Thymus (tissue), 14 donors: ENCODE results near the gene SAMD4B. TPM values are rescaled to one million over a fixed set of nuclear protein-coding genes. Genes with fewer than 3 reads are reported as not detected.
A peak's percentile ranks its signal among the peaks of the same experiment; 100 is the strongest.

ENCODE experiments used
- DNase-seq, 9 donors: peaks; one replicate each; pipeline ENCODE4 v3.0.0-alpha.2; 2013; ENCODE audit warnings: low spot score in 9 of 9, low read depth in 6 of 9, missing footprints in 1 of 9
- H3K27ac ChIP-seq, 2 donors: one replicate each; pipeline ENCODE4 v1.5.1; 2013; ENCODE audit warnings: control low read depth in 1 of 2, low read depth in 1 of 2, low read length in 1 of 2, mild to moderate bottlenecking in 1 of 2, moderate library complexity in 1 of 2
- H3K27me3 ChIP-seq, 2 donors: one replicate each; pipeline ENCODE4 v1.5.1; 2013; ENCODE audit warnings: low read length in 1 of 2; ENCODE audit not compliant: control insufficient read depth in 2 of 2, insufficient read depth in 1 of 2
- H3K36me3 ChIP-seq, 2 donors: one replicate each; pipeline ENCODE4 v1.5.1; 2013; ENCODE audit warnings: low read length in 1 of 2, mild to moderate bottlenecking in 1 of 2, moderate library complexity in 1 of 2; ENCODE audit not compliant: control insufficient read depth in 2 of 2, insufficient read depth in 2 of 2
- H3K4me1 ChIP-seq, 2 donors: one replicate each; pipeline ENCODE4 v1.5.1; 2013; ENCODE audit warnings: low read length in 2 of 2; ENCODE audit not compliant: control insufficient read depth in 2 of 2, insufficient read depth in 2 of 2
- H3K4me3 ChIP-seq, 2 donors: one replicate each; pipeline ENCODE4 v1.5.1; 2013; ENCODE audit warnings: low read length in 2 of 2, control low read depth in 1 of 2, mild to moderate bottlenecking in 1 of 2
- H3K9me3 ChIP-seq, 2 donors: one replicate each; pipeline ENCODE4 v1.5.1; 2013; ENCODE audit warnings: low read length in 1 of 2, mild to moderate bottlenecking in 1 of 2; ENCODE audit not compliant: control insufficient read depth in 2 of 2, insufficient read depth in 1 of 2
- WGBS: extraction: QIAGEN DNeasy Blood & Tissue Kit; methylation state at CpG from one replicate; pipeline ENCODE4 v1.1.7; 2013; 5-methylcytosine and 5-hydroxymethylcytosine counted together
- long read RNA-seq, 10 donors: transcript quantifications; one replicate each; lab custom pipeline, GENCODE V29; 2026
- polyA plus RNA-seq: library from polyadenylated mRNA; stranded (reverse); fragments of 200-250 nt; gene quantifications from one replicate; pipeline ENCODE4 v1.2.3, GENCODE V29; 2013
- total RNA-seq: library from RNA; stranded (reverse); fragments of 120-200 nt; gene quantifications from one replicate; pipeline ENCODE4 v1.2.4, GENCODE V29; 2013
- donor health status: healthy.

The SAMD4B gene
- 11.7 TPM for total RNA-seq
- 64.9 TPM for polyA plus RNA-seq
- long read RNA-seq, donor 1, partial matches to known transcripts = 0 of 4 reads
- long read RNA-seq, donor 1, other reads (novel, unspliced or antisense) = 0 of 4 reads
- long read RNA-seq, donor 2, transcript SAMD4B-211 (1 exons, 2,690 nt) = major isoform, 12 of 27 reads
- long read RNA-seq, donor 2, transcript SAMD4B-204 (1 exons, 578 nt) = major isoform, 12 of 27 reads
- long read RNA-seq, donor 2, partial matches to known transcripts = 0 of 27 reads
- long read RNA-seq, donor 2, other reads (novel, unspliced or antisense) = 0 of 27 reads
- long read RNA-seq, donor 3, transcript SAMD4B-204 (1 exons, 578 nt) = major isoform, 6 of 10 reads
- long read RNA-seq, donor 3, partial matches to known transcripts = 0 of 10 reads
- long read RNA-seq, donor 3, other reads (novel, unspliced or antisense) = 0 of 10 reads
- long read RNA-seq, donor 4, transcript SAMD4B-204 (1 exons, 578 nt) = major isoform, 10 of 13 reads
- long read RNA-seq, donor 4, partial matches to known transcripts = 0 of 13 reads
- long read RNA-seq, donor 4, other reads (novel, unspliced or antisense) = 0 of 13 reads
- long read RNA-seq, donor 5, transcript SAMD4B-204 (1 exons, 578 nt) = major isoform, 9 of 7,607 reads
- long read RNA-seq, donor 5, partial matches to known transcripts = 6,975 of 7,607 reads
- long read RNA-seq, donor 5, other reads (novel, unspliced or antisense) = 621 of 7,607 reads
- long read RNA-seq, donor 6, transcript SAMD4B-204 (1 exons, 578 nt) = major isoform, 7 of 12 reads
- long read RNA-seq, donor 6, partial matches to known transcripts = 0 of 12 reads
- long read RNA-seq, donor 6, other reads (novel, unspliced or antisense) = 0 of 12 reads
- long read RNA-seq, donor 7, transcript SAMD4B-204 (1 exons, 578 nt) = major isoform, 8 of 24 reads
- long read RNA-seq, donor 7, partial matches to known transcripts = 7 of 24 reads
- long read RNA-seq, donor 7, other reads (novel, unspliced or antisense) = 7 of 24 reads
- long read RNA-seq, donor 8, partial matches to known transcripts = 0 of 3 reads
- long read RNA-seq, donor 8, other reads (novel, unspliced or antisense) = 0 of 3 reads
- long read RNA-seq, donor 9, transcript SAMD4B-204 (1 exons, 578 nt) = major isoform, 6 of 2,770 reads
- long read RNA-seq, donor 9, partial matches to known transcripts = 2,546 of 2,770 reads
- long read RNA-seq, donor 9, other reads (novel, unspliced or antisense) = 214 of 2,770 reads
- long read RNA-seq, donor 10, transcript SAMD4B-204 (1 exons, 578 nt) = major isoform, 11 of 11 reads
- long read RNA-seq, donor 10, partial matches to known transcripts = 0 of 11 reads
- long read RNA-seq, donor 10, other reads (novel, unspliced or antisense) = 0 of 11 reads

- Histone ChIP-seq H3K36me3 (peaks cover 4 to 7% of the 10 kb centered on the region in 2 donors), H3K27ac (peak within 1 kb of the TSS; percentile 94 to 99), H3K4me1 (peaks cover 22 to 36% of the 10 kb centered on the region in 2 donors), H3K9me3 (peaks cover 0 to 4% of the 10 kb centered on the region in 2 donors), H3K4me3 (peak within 1 kb of the TSS; percentile 95 to 98), H3K27me3 (no peaks in the 10 kb centered on the region)
- peak; percentile 84 to 99 (median 98) for DNase-seq
- under 1% methylated on average over 105 of the region's 105 CpGs for WGBS
Observed at GRCh38 chr19:39341719-39342604, at the start of gene SAMD4B. Gene SAMD4B (plus strand): TSS chr19:39342421. CDS start chr19:39356894, 14,473 bp downstream.

DNA sequence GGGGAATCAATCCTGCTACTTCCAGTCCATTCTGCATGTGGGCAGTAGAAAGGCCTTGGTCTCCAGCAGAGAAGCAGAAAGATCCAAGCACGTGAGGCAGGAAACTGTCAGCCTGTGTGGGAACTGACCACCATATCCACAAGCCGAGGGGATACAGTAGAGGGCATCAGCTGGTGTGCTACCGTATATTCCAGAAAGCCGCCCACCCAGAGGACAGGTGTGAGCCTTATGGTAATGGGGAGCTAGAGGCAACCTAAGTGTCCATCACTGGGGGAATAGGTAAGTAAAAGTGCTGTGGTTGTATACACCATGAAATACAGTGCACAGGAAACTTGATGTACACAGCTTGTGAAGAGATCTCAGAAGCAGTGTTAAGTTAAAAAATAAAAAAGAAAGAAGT is 48.8 kb upstream of the SAMD4B start:
- H3K27me3 ChIP-seq = peaks cover 0 to 18% of the 10 kb centered on the region in 2 donors
- DNase-seq = no peak
- H3K36me3 ChIP-seq = no peaks in the 10 kb centered on the region
- no peak overlapping the region for H3K27ac ChIP-seq
- H3K4me3 ChIP-seq = no peak overlapping the region
- H3K4me1 ChIP-seq = no peaks in the 10 kb centered on the region
- H3K9me3 ChIP-seq = no peaks in the 10 kb centered on the region
- 91% methylated on average over 4 of the region's 4 CpGs for WGBS

- Histone ChIP-seq H3K9me3 (no peaks in the 10 kb centered on the region), H3K27me3 (peaks cover 0 to 10% of the 10 kb centered on the region in 2 donors), H3K4me1 (no peaks in the 10 kb centered on the region), H3K4me3 (no peak within 1 kb of the TSS), H3K27ac (no peak within 1 kb of the TSS), H3K36me3 (no peaks in the 10 kb centered on the region)
- 94% methylated on average over 11 of the region's 11 CpGs for WGBS
- peak in 1 of 9 donors; percentile 7 for DNase-seq
Observed at GRCh38 chr19:39296055-39296645, 46.1 kb upstream of the SAMD4B start, which contains the start of gene IFNL1. Gene IFNL1 (plus strand): TSS chr19:39296407. CDS start chr19:39296422, 15 bp downstream.

DNA sequence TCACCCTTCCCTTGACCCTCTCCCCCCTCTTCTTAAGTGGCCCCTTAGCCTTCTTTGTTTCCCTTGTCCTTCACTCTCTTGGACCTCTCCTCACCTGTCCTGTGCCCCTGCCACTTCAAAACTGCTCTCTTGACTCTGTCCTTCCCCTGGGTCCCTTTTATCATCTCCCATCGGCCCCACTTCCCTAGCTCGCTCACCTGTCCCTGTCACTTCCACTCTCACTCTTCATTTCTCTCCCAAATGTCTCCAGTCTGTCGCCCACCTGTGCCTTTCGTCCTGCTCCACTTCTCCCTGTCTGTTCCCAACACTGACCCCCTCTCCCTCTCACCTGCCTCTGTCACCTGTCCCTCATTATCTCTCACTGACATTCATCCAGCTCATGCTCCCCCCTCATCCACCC is 45.3 kb upstream of the SAMD4B start:
- Histone ChIP-seq H3K4me3 (no peak overlapping the region), H3K27ac (no peak overlapping the region), H3K4me1 (no peaks in the 10 kb centered on the region), H3K27me3 (peaks cover 0 to 7% of the 10 kb centered on the region in 2 donors), H3K36me3 (no peaks in the 10 kb centered on the region), H3K9me3 (no peaks in the 10 kb centered on the region)
- DNase-seq = no peak
- 90% methylated on average over 4 of the region's 4 CpGs for whole genome bisulfite sequencing

DNA sequence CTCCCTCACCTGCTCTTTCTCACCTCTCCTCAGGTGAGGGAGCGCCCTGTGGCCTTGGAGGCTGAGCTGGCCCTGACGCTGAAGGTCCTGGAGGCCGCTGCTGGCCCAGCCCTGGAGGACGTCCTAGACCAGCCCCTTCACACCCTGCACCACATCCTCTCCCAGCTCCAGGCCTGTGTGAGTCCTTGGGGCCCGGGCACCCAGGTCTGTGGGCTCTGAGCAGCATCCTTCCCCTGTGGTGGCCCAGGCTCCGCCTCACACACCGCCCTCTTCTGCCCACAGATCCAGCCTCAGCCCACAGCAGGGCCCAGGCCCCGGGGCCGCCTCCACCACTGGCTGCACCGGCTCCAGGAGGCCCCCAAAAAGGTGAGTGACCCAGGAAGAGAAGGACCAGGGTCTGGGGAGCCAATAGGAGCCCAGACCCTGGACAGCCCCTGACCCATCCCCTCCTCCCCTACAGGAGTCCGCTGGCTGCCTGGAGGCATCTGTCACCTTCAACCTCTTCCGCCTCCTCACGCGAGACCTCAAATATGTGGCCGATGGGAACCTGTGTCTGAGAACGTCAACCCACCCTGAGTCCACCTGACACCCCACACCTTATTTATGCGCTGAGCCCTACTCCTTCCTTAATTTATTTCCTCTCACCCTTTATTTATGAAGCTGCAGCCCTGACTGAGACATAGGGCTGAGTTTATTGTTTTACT is 44.1 kb upstream of the SAMD4B start:
- 42% methylated on average over 17 of the region's 17 CpGs for WGBS
- Histone ChIP-seq H3K9me3 (no peaks in the 10 kb centered on the region), H3K4me1 (no peaks in the 10 kb centered on the region), H3K27me3 (peaks cover 0 to 9% of the 10 kb centered on the region in 2 donors), H3K27ac (no peak overlapping the region), H3K36me3 (no peaks in the 10 kb centered on the region), H3K4me3 (no peak overlapping the region)
- no peak for DNase-seq

- WGBS = 60% methylated on average over 9 of the region's 9 CpGs
- Histone ChIP-seq H3K27ac (no peak overlapping the region), H3K4me3 (no peak overlapping the region), H3K36me3 (no peaks in the 10 kb centered on the region), H3K4me1 (no peaks in the 10 kb centered on the region), H3K27me3 (peaks cover 0 to 18% of the 10 kb centered on the region in 2 donors), H3K9me3 (no peaks in the 10 kb centered on the region)
- no peak for DNase-seq
Observed at GRCh38 chr19:39299404-39299803, 42.8 kb upstream of the SAMD4B start.

- Histone ChIP-seq H3K27ac (no peak overlapping the region), H3K36me3 (no peaks in the 10 kb centered on the region), H3K4me3 (no peak overlapping the region), H3K9me3 (no peaks in the 10 kb centered on the region), H3K27me3 (peaks cover 0 to 22% of the 10 kb centered on the region in 2 donors), H3K4me1 (no peaks in the 10 kb centered on the region)
- 97% methylated on average over 10 of the region's 10 CpGs for WGBS
- DNase-seq = no peak
Observed at GRCh38 chr19:39299832-39300231, 42.4 kb upstream of the SAMD4B start.
